ENCODE results near the gene ZNF468. TPM values are rescaled to one million over a fixed set of nuclear protein-coding genes. Genes with fewer than 3 reads are reported as not detected.
"Not testable (repeated sequence)": the region's sequence is repeated elsewhere in the genome, so short reads cannot be mapped to it uniquely, and the experiment has no call there.

Gene ZNF468
- total RNA-seq, 1 experiment from 2014 or later, result 31.3 TPM

- not testable (repeated sequence) for DNase-seq (ENCODE audit: extremely low read depth, low read depth)
Measured at GRCh38 chr19:52833541-52833940, 23.9 kb downstream of the ZNF468 start.

DNA sequence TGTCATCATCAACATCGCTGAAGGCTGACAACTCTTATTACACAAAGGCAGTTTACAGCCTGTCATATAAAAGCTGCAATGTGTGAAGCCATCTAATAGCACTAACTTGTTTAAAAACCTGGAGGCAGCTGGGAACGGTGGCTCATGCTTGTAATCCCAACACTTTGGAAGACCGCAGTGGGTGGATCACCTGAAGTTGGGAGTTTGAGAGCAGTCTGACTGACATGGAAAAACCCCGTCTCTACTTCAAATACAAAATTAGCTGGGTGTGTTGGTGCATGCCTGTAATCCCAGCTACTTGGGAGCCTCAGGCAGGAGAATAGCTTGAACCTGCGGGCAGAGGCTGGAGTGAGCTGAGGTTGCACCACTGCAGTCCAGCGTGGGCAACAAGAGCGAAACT, 27.6 kb downstream of the ZNF468 start:
- not testable (repeated sequence) for DNase-seq (ENCODE audit: extremely low read depth, low read depth)

- no peak for DNase-seq (ENCODE audit: extremely low read depth, low read depth)
Measured at GRCh38 chr19:52825765-52826164, 31.7 kb downstream of the ZNF468 start.

GRCh38 chr19:52823676-52824075, 33.7 kb downstream of the ZNF468 start:
- no peak for DNase-seq (ENCODE audit: extremely low read depth, low read depth)

DNA sequence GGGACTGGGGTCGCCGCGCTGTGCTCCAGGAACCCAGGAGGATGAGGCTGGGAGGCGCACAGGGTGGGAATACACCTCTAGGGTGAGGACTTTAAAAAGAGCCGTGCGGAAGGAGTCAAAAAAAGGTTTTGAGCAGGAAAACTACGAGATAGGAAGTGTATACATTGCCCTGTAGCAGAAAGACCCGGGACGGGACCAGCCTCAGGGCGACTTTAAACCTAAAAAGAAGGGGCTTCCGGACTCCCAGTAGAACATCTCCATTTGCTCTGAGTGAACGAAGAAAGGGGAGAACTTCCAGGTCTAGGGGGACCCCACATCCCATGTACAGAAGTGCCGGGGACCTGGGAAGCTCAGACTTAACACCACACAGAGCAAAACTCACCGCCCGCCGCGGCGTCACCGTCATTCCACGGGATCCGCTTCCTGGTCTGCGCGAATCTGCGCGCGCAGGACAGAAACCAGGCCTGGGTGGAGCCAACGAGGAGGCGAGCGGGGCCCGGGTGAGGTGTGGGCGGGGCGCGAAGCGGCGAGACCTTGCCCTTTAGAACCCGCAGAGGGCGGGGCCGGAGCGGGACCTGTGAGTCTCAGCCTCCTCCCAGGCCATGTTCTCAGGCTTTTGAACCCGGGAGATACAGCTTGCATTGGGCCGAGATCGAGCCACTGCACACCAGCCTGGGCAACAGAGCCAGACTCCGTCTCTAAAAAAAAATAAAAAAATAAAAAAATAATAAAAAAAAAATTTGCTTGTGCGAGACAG, 36.0 kb downstream of the ZNF468 start, which contains the start of gene ZNF28:
Gene ZNF28, minus strand, starts transcription at position 430 of the 757 bp plus-strand sequence. CDS start 3,675 bp downstream, outside the sequence.
- peak; percentile 14 for DNase-seq (ENCODE audit: extremely low read depth, low read depth)

- not testable (repeated sequence) for DNase-seq (ENCODE audit: extremely low read depth, low read depth)
Measured at GRCh38 chr19:52820472-52821203, 36.8 kb downstream of the ZNF468 start.

GRCh38 chr19:52809801-52810200, 47.6 kb downstream of the ZNF468 start:
- DNase-seq (ENCODE audit: extremely low read depth, low read depth), result no peak

- not testable (repeated sequence) for DNase-seq (ENCODE audit: extremely low read depth, low read depth)
Measured at GRCh38 chr19:52799950-52800640, 57.3 kb downstream of the ZNF468 start.

DNA sequence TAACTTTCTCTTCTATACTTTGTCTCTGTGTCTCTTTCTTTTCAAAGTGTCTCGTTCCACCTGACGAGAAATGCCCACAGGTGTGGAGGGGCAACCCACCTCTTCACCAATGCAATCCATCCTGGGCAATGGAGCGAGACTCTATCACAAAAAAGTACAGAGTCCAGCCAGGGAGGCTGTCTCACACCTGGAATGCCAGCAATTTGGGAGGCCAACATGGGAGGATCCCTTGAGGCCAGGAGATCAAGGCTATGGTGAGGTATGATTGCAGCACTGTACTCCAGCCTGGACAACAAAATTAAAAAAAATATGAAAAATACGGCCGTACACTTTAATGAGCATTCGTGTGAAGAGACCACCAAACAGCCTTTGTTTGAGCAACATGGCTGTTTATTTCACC, 68.0 kb downstream of the ZNF468 start:
- no peak for DNase-seq (ENCODE audit: extremely low read depth, low read depth)

Small RNAs within 50 kb of the gene (small RNA-seq; reads per million reads assigned to genes)
- gene ZNF320, result 0.04 to 0.06 reads per million in 2 experiments

Other genes starting within 250 kb of the ZNF468 start
- gene ZNF83, start 219.3 kb downstream of the ZNF468 start, total RNA-seq (2014; rRNA removed; shearing (Covaris generic)), result 30.9 and 34.6 TPM in 2 replicates
- gene ZNF611, start 122.6 kb downstream of the ZNF468 start, total RNA-seq (2014; rRNA removed; shearing (Covaris generic)), result 8.2 and 10.5 TPM in 2 replicates
- gene ZNF600, start 70.8 kb downstream of the ZNF468 start, total RNA-seq (2014; rRNA removed; shearing (Covaris generic)), result 5.7 and 7.9 TPM in 2 replicates
- 20.0 and 24.0 TPM in 2 replicates for gene ZNF28, start 36.0 kb downstream of the ZNF468 start, total RNA-seq (2014; rRNA removed; shearing (Covaris generic))
- 2.3 and 4.8 TPM in 2 replicates for gene ZNF320, start 40.0 kb upstream of the ZNF468 start, total RNA-seq (2014; rRNA removed; shearing (Covaris generic))
- 3.4 and 4.1 TPM in 2 replicates for gene ZNF888, start 65.8 kb upstream of the ZNF468 start, total RNA-seq (2014; rRNA removed; shearing (Covaris generic))
- 5.1 and 6.9 TPM in 2 replicates for gene ZNF816, start 105.3 kb upstream of the ZNF468 start, total RNA-seq (2014; rRNA removed; shearing (Covaris generic))
- not detected in 2 replicates for gene ERVV-1, start 156.3 kb upstream of the ZNF468 start, total RNA-seq (2014; rRNA removed; shearing (Covaris generic))
- not detected in 2 replicates for gene ERVV-2, start 187.1 kb upstream of the ZNF468 start, total RNA-seq (2014; rRNA removed; shearing (Covaris generic))
- 11.9 and 14.9 TPM in 2 replicates for gene ZNF160, start 245.8 kb upstream of the ZNF468 start, total RNA-seq (2014; rRNA removed; shearing (Covaris generic))

Measured in NCI-H460 (cell line).